A549 (cell line): ENCODE data around the gene B3GLCT. TPM values are rescaled to one million over a fixed set of nuclear protein-coding genes. Genes with fewer than 3 reads are reported as not detected.

ENCODE experiments used
- ATAC-seq, 2 experiments: fragments of 200-7000 bp in 1 of 2; fragments of >200 bp in 1 of 2; cut with Nextera tagmentation in 1 of 2; cut with Tn5 transposase in 1 of 2; 3 replicates each; pipeline versions ENCODE4 v1.8.0 to v1.9.1; 2018 to 2020; ENCODE audit warnings: mild to moderate bottlenecking in 1 of 2, moderate library complexity in 1 of 2
- CTCF ChIA-PET: fragments of 300-600 bp; sonication (Branson Sonifier 250); formaldehyde crosslinking; extraction: SDS; loops from one replicate; lab custom pipeline; 2021; ENCODE audit warnings: antibody characterized with exemption, inconsistent platforms; lab: Yijun Ruan, JAX
- POLR2A ChIA-PET: fragments of 350-600 bp; formaldehyde crosslinking; extraction: SDS; loops from one replicate; lab custom pipeline; 2021; ENCODE audit warnings: antibody characterized with exemption, inconsistent platforms; lab: Yijun Ruan, JAX
- DNase-seq, 2 experiments: peaks; one replicate each; pipeline versions ENCODE4 v3.0.0 to v3.0.0-alpha.2; 2011 to 2016; ENCODE audit warnings: low read depth in 1 of 2, low spot score in 1 of 2
- FAIRE-seq: peaks from 2 replicates; lab custom pipeline; 2011; peaks lifted over from hg19 to GRCh38; lab: Jason Lieb, UNC
- H3K27ac ChIP-seq, 2 experiments: fragments of >200 bp; sonication (Bioruptor Twin); formaldehyde crosslinking; 3 replicates each; pipeline ENCODE4 v1.5.1; 2016 to 2017
- H3K4me1 ChIP-seq: fragments of >200 bp; sonication (Bioruptor Twin); formaldehyde crosslinking; 3 replicates; pipeline ENCODE4 v1.6.1; 2016
- H3K4me2 ChIP-seq: fragments of >200 bp; sonication (Bioruptor Twin); formaldehyde crosslinking; 3 replicates; pipeline ENCODE4 v1.6.1; 2016
- H3K4me3 ChIP-seq: fragments of >200 bp; sonication (Bioruptor Twin); formaldehyde crosslinking; 3 replicates; pipeline ENCODE4 v1.5.1; 2016
- H3K9me3 ChIP-seq: fragments of >200 bp; sonication (Bioruptor Twin); formaldehyde crosslinking; 3 replicates; pipeline ENCODE4 v1.6.1; 2016
- ATOH8 ChIP-seq: fragments of 250-450 bp; sonication (Bioruptor Pico); IDR thresholded peaks from 2 replicates; pipeline ENCODE4 v1.5.0; 2020; ENCODE audit warnings: low read depth, mild to moderate bottlenecking, moderate library complexity
- CBX8 ChIP-seq: fragments of 200-600 bp; sonication (generic); IDR thresholded peaks from 2 replicates; pipeline ENCODE4 v1.6.1; 2016
- CEBPB ChIP-seq, 2 experiments: fragments of >200 bp in 1 of 2; sonication (Bioruptor Twin) in 1 of 2; formaldehyde crosslinking in 1 of 2; IDR thresholded peaks; 2 replicates each; pipeline ENCODE4 v1.6.1; 2012 to 2016
- CHD2 ChIP-seq: fragments of 150-350 bp; IDR thresholded peaks from 2 replicates; pipeline ENCODE4 v1.6.1; 2014; ENCODE audit warnings: low read length; ENCODE audit not compliant: partially characterized antibody
- CHD4 ChIP-seq: fragments of 200-600 bp; sonication (generic); IDR thresholded peaks from 2 replicates; pipeline ENCODE4 v1.6.1; 2016; ENCODE audit warnings: antibody characterized with exemption, mild to moderate bottlenecking, borderline replicate concordance
- E2F6 ChIP-seq: IDR thresholded peaks from 2 replicates; pipeline ENCODE4 v1.6.1; 2012; ENCODE audit warnings: low read depth, borderline replicate concordance
- EHF ChIP-seq: fragments of 250-450 bp; sonication (Bioruptor Pico); IDR thresholded peaks from 2 replicates; pipeline ENCODE4 v1.5.0; 2020; ENCODE audit warnings: mild to moderate bottlenecking
- ELK1 ChIP-seq: fragments of 150-350 bp; IDR thresholded peaks from 2 replicates; pipeline ENCODE4 v1.6.1; 2014; ENCODE audit warnings: low read depth, mild to moderate bottlenecking, low read length
- EP300 ChIP-seq, 2 experiments: fragments of >200 bp; sonication (Bioruptor Twin); formaldehyde crosslinking; IDR thresholded peaks; 2 replicates in 1 of 2; 3 replicates in 1 of 2; pipeline ENCODE4 v1.6.1; 2016 to 2017
- ESRRA ChIP-seq: fragments of 150-350 bp; IDR thresholded peaks from 2 replicates; pipeline ENCODE4 v1.6.1; 2014; ENCODE audit warnings: mild to moderate bottlenecking, low read length, borderline replicate concordance
- FOSB ChIP-seq: fragments of 250-450 bp; sonication (Bioruptor Pico); IDR thresholded peaks from 2 replicates; pipeline ENCODE4 v1.5.0; 2020; ENCODE audit warnings: mild to moderate bottlenecking, moderate library complexity
- HEYL ChIP-seq: fragments of 250-450 bp; sonication (Bioruptor Pico); IDR thresholded peaks from 2 replicates; pipeline ENCODE4 v1.8.0; 2021; ENCODE audit warnings: mild to moderate bottlenecking, moderate library complexity
- HMGXB4 ChIP-seq: fragments of 250-450 bp; sonication (Bioruptor Pico); IDR thresholded peaks from 2 replicates; pipeline ENCODE4 v1.5.0; 2021; ENCODE audit warnings: mild to moderate bottlenecking, moderate library complexity, borderline replicate concordance
- HOXA7 ChIP-seq: fragments of 250-450 bp; sonication (Bioruptor Pico); IDR thresholded peaks from 2 replicates; pipeline ENCODE4 v1.5.0; 2020; ENCODE audit warnings: mild to moderate bottlenecking, moderate library complexity
- HOXB5 ChIP-seq: fragments of 250-450 bp; sonication (Bioruptor Pico); IDR thresholded peaks from 2 replicates; pipeline ENCODE4 v1.5.0; 2020; ENCODE audit warnings: mild to moderate bottlenecking, moderate library complexity
- MAX ChIP-seq: IDR thresholded peaks from 2 replicates; pipeline ENCODE4 v1.6.1; 2012
- MYC ChIP-seq: IDR thresholded peaks from 2 replicates; pipeline ENCODE4 v1.6.1; 2012; ENCODE audit warnings: mild to moderate bottlenecking, inconsistent platforms, low read length, improper control_type of control experiment, borderline replicate concordance
- POLR2A ChIP-seq: IDR thresholded peaks from 2 replicates; pipeline ENCODE4 v1.6.1; 2012; ENCODE audit warnings: mild to moderate bottlenecking, low read length
- POLR2AphosphoS2 ChIP-seq: conservative IDR thresholded peaks from 2 replicates; pipeline ENCODE4 v1.6.1; 2012; ENCODE audit warnings: low read length, improper control_type of control experiment, inconsistent platforms
- RARB ChIP-seq: fragments of 250-450 bp; sonication (Bioruptor Pico); IDR thresholded peaks from 2 replicates; pipeline ENCODE4 v1.8.0; 2021; ENCODE audit warnings: mild to moderate bottlenecking, moderate library complexity
- RCOR1 ChIP-seq: fragments of 150-350 bp; IDR thresholded peaks from 2 replicates; pipeline ENCODE4 v1.6.1; 2014; ENCODE audit warnings: antibody characterized with exemption, low read length, low read depth
- RNF2 ChIP-seq: fragments of 200-600 bp; sonication (generic); IDR thresholded peaks from 2 replicates; pipeline ENCODE4 v1.6.1; 2016; ENCODE audit warnings: low read depth, mild to moderate bottlenecking, antibody characterized with exemption, moderate library complexity, borderline replicate concordance
- SMC3 ChIP-seq: fragments of >200 bp; sonication (Bioruptor Twin); formaldehyde crosslinking; IDR thresholded peaks from 3 replicates; pipeline ENCODE4 v1.6.1; 2018; ENCODE audit warnings: inconsistent platforms
- SREBF2 ChIP-seq: fragments of 450-650 bp; IDR thresholded peaks from 2 replicates; pipeline ENCODE4 v1.6.1; 2014; ENCODE audit warnings: mild to moderate bottlenecking, moderate library complexity
- TFCP2L1 ChIP-seq: fragments of 250-450 bp; sonication (Bioruptor Pico); IDR thresholded peaks from 2 replicates; pipeline ENCODE4 v1.5.0; 2021; ENCODE audit warnings: mild to moderate bottlenecking
- TP53 ChIP-seq: fragments of 250-450 bp; sonication (Bioruptor Pico); IDR thresholded peaks from 2 replicates; pipeline ENCODE4 v1.5.0; 2021; ENCODE audit warnings: mild to moderate bottlenecking, moderate library complexity
- WGBS: methylation state at CpG from one replicate; pipeline ENCODE4 v1.1.6; 2017; ENCODE audit errors: missing lambda C conversion rate; 5-methylcytosine and 5-hydroxymethylcytosine counted together
- polyA plus RNA-seq, 4 experiments: library from polyadenylated mRNA; depleted of rRNA in 3 of 4; stranded (reverse); fragments of >200 nt; fragmentation: RNase III in 1 of 4; extraction: RNeasy Plus Mini Kit Qiagen cat#74134 plus additional on column Dnase treatment in 1 of 4; gene quantifications; 2 replicates in 3 of 4; 3 replicates in 1 of 4; pipeline ENCODE4 v1.2.3, GENCODE V29; 2011 to 2017

B3GLCT gene
- polyA plus RNA-seq, 2 of the 4 experiments (the other 2 are of a cell fraction) = 4.5 to 6.6 TPM

GRCh38 chr13:31250435-31250834, 50.7 kb downstream of the B3GLCT start:
- POLR2A ChIA-PET = no interaction called here
- FAIRE-seq = no peak
- Histone ChIP-seq H3K4me2 (no peak overlapping the region), H3K27ac (no peak overlapping the region)
- no peak for TF ChIP-seq TP53 (CRISPR knock-in tag)
- no peak for TF ChIP-seq RARB (CRISPR knock-in tag)
- no peak for TF ChIP-seq HOXA7
- no peak for TF ChIP-seq SREBF2
- TF ChIP-seq EP300 (IDR thresholded peaks at IDR 0.05) = no peak
- no peak for TF ChIP-seq RNF2
- no peak for TF ChIP-seq E2F6
- no peak for TF ChIP-seq HEYL (CRISPR knock-in tag)
- no peak for TF ChIP-seq POLR2A
- TF ChIP-seq POLR2AphosphoS2 = no peak
- TF ChIP-seq CBX8 = no peak
- no peak for TF ChIP-seq TFCP2L1 (CRISPR knock-in tag)
- TF ChIP-seq RCOR1 = no peak
- TF ChIP-seq HOXB5 (CRISPR knock-in tag) = no peak
- TF ChIP-seq ELK1 = no peak
- TF ChIP-seq SMC3 = no peak
- no peak for TF ChIP-seq EHF
- no peak for TF ChIP-seq MAX
- no peak for TF ChIP-seq CHD4
- TF ChIP-seq, all 56 proteins: peak for 0
- DNase-seq = no peak
- no peaks in the 10 kb centered on the region for H3K9me3 ChIP-seq
- H3K4me1 ChIP-seq = no peaks in the 10 kb centered on the region
- 100% methylated on average over 5 of the region's 7 CpGs for WGBS
- ATAC-seq = no peak
- H3K4me3 ChIP-seq = no peak overlapping the region
- CTCF ChIA-PET = interaction anchor here (0.9 kb wide), 1 partner anchor 14 kb away, joined by 3 read pairs; no protein-coding TSS in a partner anchor

GRCh38 chr13:31261241-31261640, 61.5 kb downstream of the B3GLCT start:
- no peak for TF ChIP-seq HMGXB4 (CRISPR knock-in tag)
- TF ChIP-seq CHD2 = no peak
- TF ChIP-seq FOSB = no peak
- TF ChIP-seq HOXA7 = no peak
- TF ChIP-seq MAX = no peak
- TF ChIP-seq CEBPB (IDR thresholded peaks at IDR 0.05) = no peak
- TF ChIP-seq MYC = no peak
- TF ChIP-seq CBX8 = no peak
- TF ChIP-seq ATOH8 (CRISPR knock-in tag) = no peak
- TF ChIP-seq CHD4 = no peak
- TF ChIP-seq ESRRA = no peak
- TF ChIP-seq POLR2AphosphoS2 = no peak
- FAIRE-seq (no peak), ATAC-seq (no peak), DNase-seq (no peak)
- no peak overlapping the region for H3K4me2 ChIP-seq
- CTCF ChIA-PET = interaction anchor here (1.7 kb wide), 1 partner anchor 25 kb away, joined by 4 read pairs; no protein-coding TSS in a partner anchor
- 75% methylated on average over 2 of the region's 2 CpGs for WGBS
- no peak overlapping the region for H3K4me3 ChIP-seq
- no peak overlapping the region for H3K27ac ChIP-seq
- no peaks in the 10 kb centered on the region for H3K9me3 ChIP-seq
- no peaks in the 10 kb centered on the region for H3K4me1 ChIP-seq
- POLR2A ChIA-PET = no interaction called here
